ENCODE measurements around the gene URM1. TPM values are rescaled to one million over a fixed set of nuclear protein-coding genes. Genes with fewer than 3 reads are reported as not detected.

URM1 gene
- polyA plus RNA-seq, 4 donors: 56.1 to 83.6 (median 66.0) TPM

DNA sequence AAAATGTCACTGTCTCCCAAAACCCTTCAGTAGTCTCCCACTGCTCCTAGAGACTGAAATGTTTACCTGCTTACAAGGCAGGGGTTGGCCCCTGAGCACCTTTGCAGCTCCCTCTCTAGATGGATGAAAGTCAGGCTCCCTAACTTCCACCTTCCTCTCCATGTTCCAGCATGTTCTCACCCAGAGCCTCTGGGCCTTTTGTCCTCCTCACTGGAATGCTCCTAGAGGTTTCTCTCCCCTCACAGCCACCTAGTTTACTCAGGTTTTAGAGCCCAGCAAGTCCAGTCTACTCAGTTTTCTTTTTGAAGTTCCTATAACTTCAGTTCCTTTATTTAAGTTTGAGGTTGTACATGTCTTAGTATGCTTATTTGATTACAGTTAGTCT is 815 bp upstream of the URM1 start:
- FAIRE-seq (no peak), DNase-seq (no peak)
- H3K27ac ChIP-seq (ENCODE audit: low read depth in 1 of 3, low read length in 2 of 3): peak overlapping the region; percentile 90 to 94 (median 93)
- peaks cover 7 to 16% (median 8%) of the 10 kb centered on the region in 3 donors for H3K4me1 ChIP-seq (ENCODE audit: control insufficient read depth in 3 of 3, insufficient read depth in 2 of 3, low read depth in 1 of 3, low read length in 2 of 3)
- peaks cover 0 to 20% (median 0%) of the 10 kb centered on the region in 3 donors for H3K36me3 ChIP-seq (ENCODE audit: control insufficient read depth in 3 of 3, insufficient read depth in 2 of 3, low read depth in 1 of 3, low read length in 3 of 3)
- H3K27me3 ChIP-seq (ENCODE audit: control insufficient read depth in 3 of 3, insufficient read depth in 3 of 3, low read length in 3 of 3): no peaks in the 10 kb centered on the region
- H3K9me3 ChIP-seq (ENCODE audit: control insufficient read depth in 2 of 2, insufficient read depth in 1 of 2, low read depth in 1 of 2, low read length in 1 of 2): no peaks in the 10 kb centered on the region
- H3K4me3 ChIP-seq (ENCODE audit: low read depth in 1 of 3, low read length in 3 of 3): peak overlapping the region in 2 of 3 donors; percentile 75 to 97

DNA sequence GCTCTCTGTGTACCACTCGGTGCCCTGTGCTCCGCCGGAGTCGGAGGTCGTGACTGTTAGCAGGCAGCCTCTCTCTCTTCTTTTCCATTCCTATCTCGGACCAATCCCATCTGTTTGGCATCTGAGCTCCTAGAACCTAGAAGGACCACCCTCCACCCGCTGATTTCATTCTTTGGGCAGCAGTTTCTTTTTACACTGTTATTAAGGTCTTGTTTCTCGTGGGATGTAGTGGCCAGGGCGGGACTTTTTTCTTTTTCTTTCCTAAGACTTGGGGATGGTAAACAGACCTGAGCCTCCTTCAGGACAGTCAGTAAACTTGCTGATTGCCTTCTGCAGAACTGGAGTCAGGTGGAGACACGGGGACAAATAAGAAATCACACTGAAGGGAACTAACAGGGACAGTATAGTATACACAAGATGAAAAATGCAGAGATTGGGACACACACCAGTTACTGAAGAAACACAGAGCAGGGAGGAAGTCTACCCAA is 500 bp downstream of the URM1 start:
- H3K9me3 ChIP-seq (ENCODE audit: control insufficient read depth in 2 of 2, insufficient read depth in 1 of 2, low read depth in 1 of 2, low read length in 1 of 2): no peaks in the 10 kb centered on the region
- DNase-seq (no peak), FAIRE-seq (no peak)
- H3K4me1 ChIP-seq (ENCODE audit: control insufficient read depth in 3 of 3, insufficient read depth in 2 of 3, low read depth in 1 of 3, low read length in 2 of 3): peaks cover 7 to 15% (median 8%) of the 10 kb centered on the region in 3 donors
- peak overlapping the region; percentile 84 to 93 (median 90) for H3K27ac ChIP-seq (ENCODE audit: low read depth in 1 of 3, low read length in 2 of 3)
- 1% methylated on average over 10 of the region's 10 CpGs for WGBS, 3 donors
- H3K4me3 ChIP-seq (ENCODE audit: low read depth in 1 of 3, low read length in 3 of 3): peak overlapping the region; percentile 72 to 97 (median 74)
- peaks cover 0 to 28% (median 0%) of the 10 kb centered on the region in 3 donors for H3K36me3 ChIP-seq (ENCODE audit: control insufficient read depth in 3 of 3, insufficient read depth in 2 of 3, low read depth in 1 of 3, low read length in 3 of 3)
- H3K27me3 ChIP-seq (ENCODE audit: control insufficient read depth in 3 of 3, insufficient read depth in 3 of 3, low read length in 3 of 3): no peaks in the 10 kb centered on the region

DNA sequence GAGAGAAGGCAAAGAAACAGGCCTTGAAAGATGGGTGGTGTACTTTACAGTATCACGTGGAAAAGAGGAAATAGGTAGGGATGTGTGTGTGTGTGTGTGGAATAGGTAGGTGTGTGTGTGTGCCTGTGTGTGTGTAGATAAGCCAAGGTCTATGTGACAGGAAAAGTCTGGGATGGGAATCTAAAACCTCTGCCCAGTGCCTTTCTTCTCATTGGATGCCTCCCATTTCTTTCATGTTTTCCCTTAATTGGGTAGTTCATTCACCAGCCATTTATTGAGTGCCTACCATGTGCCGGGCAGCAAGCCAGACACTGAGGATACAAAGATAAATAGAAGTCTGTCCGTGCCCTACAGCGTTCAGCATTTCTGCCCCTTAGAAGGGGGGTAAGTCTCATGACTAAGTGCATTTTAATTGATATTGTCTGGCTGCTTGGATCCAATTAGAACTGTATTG is 1.0 kb downstream of the URM1 start:
- peaks cover 7 to 15% (median 8%) of the 10 kb centered on the region in 3 donors for H3K4me1 ChIP-seq (ENCODE audit: control insufficient read depth in 3 of 3, insufficient read depth in 2 of 3, low read depth in 1 of 3, low read length in 2 of 3)
- no peaks in the 10 kb centered on the region for H3K9me3 ChIP-seq (ENCODE audit: control insufficient read depth in 2 of 2, insufficient read depth in 1 of 2, low read depth in 1 of 2, low read length in 1 of 2)
- H3K36me3 ChIP-seq (ENCODE audit: control insufficient read depth in 3 of 3, insufficient read depth in 2 of 3, low read depth in 1 of 3, low read length in 3 of 3): peaks cover 0 to 33% (median 0%) of the 10 kb centered on the region in 3 donors
- no peaks in the 10 kb centered on the region for H3K27me3 ChIP-seq (ENCODE audit: control insufficient read depth in 3 of 3, insufficient read depth in 3 of 3, low read length in 3 of 3)
- WGBS, 3 donors: 3 to 28% (median 14%) methylated on average over 4 of the region's 4 CpGs
- H3K4me3 ChIP-seq (ENCODE audit: low read depth in 1 of 3, low read length in 3 of 3): peak overlapping the region in 2 of 3 donors; percentile 72 to 97
- peak overlapping the region in 2 of 3 donors; percentile 90 to 93 for H3K27ac ChIP-seq (ENCODE audit: low read depth in 1 of 3, low read length in 2 of 3)
- FAIRE-seq (no peak), DNase-seq (peak; percentile 41 to 46)

DNA sequence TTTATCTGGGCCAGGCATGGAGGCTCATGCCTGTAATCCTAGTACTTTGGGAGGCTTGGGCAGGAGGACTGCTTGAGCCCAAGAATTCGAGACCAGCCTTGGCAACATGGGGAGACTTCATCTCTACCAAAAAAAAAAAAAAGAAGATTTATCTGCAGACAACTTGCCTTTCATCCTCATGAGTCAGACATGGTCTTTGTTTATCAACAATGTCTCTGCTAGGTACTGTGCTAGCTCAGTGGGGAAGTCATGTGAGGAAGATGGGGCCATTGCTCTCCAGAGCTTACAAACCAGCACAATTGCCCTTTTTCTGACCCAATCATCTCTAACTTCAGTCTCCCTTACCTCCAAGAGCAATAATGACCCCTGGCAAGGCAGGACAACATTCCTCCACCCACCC is 1.6 kb downstream of the URM1 start:
- Histone ChIP-seq H3K9me3 (ENCODE audit: control insufficient read depth in 2 of 2, insufficient read depth in 1 of 2, low read depth in 1 of 2, low read length in 1 of 2) (no peaks in the 10 kb centered on the region), H3K4me3 (ENCODE audit: low read depth in 1 of 3, low read length in 3 of 3) (no peak overlapping the region), H3K4me1 (ENCODE audit: control insufficient read depth in 3 of 3, insufficient read depth in 2 of 3, low read depth in 1 of 3, low read length in 2 of 3) (peaks cover 7 to 15% (median 8%) of the 10 kb centered on the region in 3 donors), H3K36me3 (ENCODE audit: control insufficient read depth in 3 of 3, insufficient read depth in 2 of 3, low read depth in 1 of 3, low read length in 3 of 3) (peaks cover 0 to 35% (median 0%) of the 10 kb centered on the region in 3 donors), H3K27ac (ENCODE audit: low read depth in 1 of 3, low read length in 2 of 3) (peak overlapping the region in 1 of 3 donors; percentile 90), H3K27me3 (ENCODE audit: control insufficient read depth in 3 of 3, insufficient read depth in 3 of 3, low read length in 3 of 3) (no peaks in the 10 kb centered on the region)
- no peak for DNase-seq
- no peak for FAIRE-seq
- WGBS, 3 donors: 75 to 89% (median 86%) methylated on average over 1 of the region's 1 CpG

DNA sequence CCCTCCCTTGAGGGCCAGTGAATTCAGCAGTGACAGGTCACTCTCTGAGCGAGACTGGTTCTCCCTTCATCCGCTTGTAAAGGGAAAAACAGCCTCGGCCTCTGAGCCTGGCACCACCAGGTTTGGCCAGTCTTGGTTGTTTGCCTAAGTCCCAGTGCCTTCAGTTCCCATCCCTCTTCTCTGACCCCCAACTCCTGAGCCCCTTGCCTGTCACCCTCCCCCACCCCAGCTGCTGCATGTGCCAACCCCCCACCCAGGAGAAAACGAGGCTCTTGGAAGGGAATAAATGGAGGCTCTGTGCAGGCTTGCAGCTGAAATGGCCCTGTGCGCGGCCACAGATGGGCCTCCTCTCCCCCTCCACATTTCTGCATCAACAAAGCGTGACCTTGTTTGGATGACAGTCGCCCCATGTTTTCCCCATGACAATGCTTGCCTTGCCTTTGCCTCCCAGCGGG is 3.1 kb downstream of the URM1 start:
- peaks cover 7 to 15% (median 8%) of the 10 kb centered on the region in 3 donors for H3K4me1 ChIP-seq (ENCODE audit: control insufficient read depth in 3 of 3, insufficient read depth in 2 of 3, low read depth in 1 of 3, low read length in 2 of 3)
- 88 to 90% (median 89%) methylated on average over 9 of the region's 9 CpGs for WGBS, 3 donors
- H3K4me3 ChIP-seq (ENCODE audit: low read depth in 1 of 3, low read length in 3 of 3): no peak overlapping the region
- no peak for FAIRE-seq
- H3K9me3 ChIP-seq (ENCODE audit: control insufficient read depth in 2 of 2, insufficient read depth in 1 of 2, low read depth in 1 of 2, low read length in 1 of 2): no peaks in the 10 kb centered on the region
- H3K27me3 ChIP-seq (ENCODE audit: control insufficient read depth in 3 of 3, insufficient read depth in 3 of 3, low read length in 3 of 3): no peaks in the 10 kb centered on the region
- DNase-seq: no peak
- peaks cover 0 to 48% (median 4%) of the 10 kb centered on the region in 3 donors for H3K36me3 ChIP-seq (ENCODE audit: control insufficient read depth in 3 of 3, insufficient read depth in 2 of 3, low read depth in 1 of 3, low read length in 3 of 3)
- no peak overlapping the region for H3K27ac ChIP-seq (ENCODE audit: low read depth in 1 of 3, low read length in 2 of 3)

DNA sequence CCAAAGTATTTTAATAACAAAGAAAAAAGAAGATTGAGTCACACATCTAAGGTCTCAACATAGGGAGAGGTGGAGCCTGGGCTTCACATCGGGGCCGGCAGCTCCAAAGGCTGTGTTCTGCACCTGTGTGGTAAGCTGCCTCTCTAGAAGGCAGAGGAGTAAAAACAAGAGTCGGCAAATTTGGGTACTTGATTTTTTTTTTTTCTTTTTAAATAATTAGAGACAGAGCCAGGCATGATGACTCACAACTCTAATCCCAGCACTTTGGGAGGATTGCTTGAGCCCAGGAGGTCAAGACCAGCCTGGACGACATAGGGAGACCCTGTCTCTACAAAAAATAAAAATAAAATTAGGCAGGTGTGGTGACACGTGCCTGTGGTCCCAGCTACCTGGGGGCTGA is 4.7 kb downstream of the URM1 start:
- H3K27ac ChIP-seq (ENCODE audit: low read depth in 1 of 3, low read length in 2 of 3): no peak overlapping the region
- FAIRE-seq: no peak
- no peak for DNase-seq
- H3K4me3 ChIP-seq (ENCODE audit: low read depth in 1 of 3, low read length in 3 of 3): no peak overlapping the region
- H3K27me3 ChIP-seq (ENCODE audit: control insufficient read depth in 3 of 3, insufficient read depth in 3 of 3, low read length in 3 of 3): no peaks in the 10 kb centered on the region
- peaks cover 0 to 61% (median 4%) of the 10 kb centered on the region in 3 donors for H3K36me3 ChIP-seq (ENCODE audit: control insufficient read depth in 3 of 3, insufficient read depth in 2 of 3, low read depth in 1 of 3, low read length in 3 of 3)
- H3K4me1 ChIP-seq (ENCODE audit: control insufficient read depth in 3 of 3, insufficient read depth in 2 of 3, low read depth in 1 of 3, low read length in 2 of 3): peaks cover 6 to 12% (median 7%) of the 10 kb centered on the region in 3 donors
- 84 to 91% (median 87%) methylated on average over 5 of the region's 5 CpGs for WGBS, 3 donors
- H3K9me3 ChIP-seq (ENCODE audit: control insufficient read depth in 2 of 2, insufficient read depth in 1 of 2, low read depth in 1 of 2, low read length in 1 of 2): no peaks in the 10 kb centered on the region

DNA sequence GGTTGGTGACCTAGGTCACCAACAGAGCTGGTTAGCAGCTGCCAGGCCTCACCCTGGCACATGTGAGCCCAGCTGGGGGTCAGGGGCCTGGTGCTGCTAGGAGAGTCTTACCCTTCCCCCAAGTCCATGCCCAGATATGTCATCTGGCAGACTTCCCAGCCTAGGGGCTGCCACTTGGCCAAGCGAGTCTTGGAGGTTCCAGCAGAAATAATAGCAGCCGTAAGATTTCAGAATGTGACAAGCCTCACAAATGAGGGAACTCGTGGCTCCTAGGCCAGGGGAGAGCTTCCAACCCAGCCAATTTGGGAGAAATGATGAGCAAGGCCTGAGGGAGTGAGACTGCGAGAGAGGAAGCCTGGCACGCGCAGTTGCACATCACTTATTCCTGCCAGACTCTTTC is 11.1 kb downstream of the URM1 start:
- Histone ChIP-seq H3K36me3 (ENCODE audit: control insufficient read depth in 3 of 3, insufficient read depth in 2 of 3, low read depth in 1 of 3, low read length in 3 of 3) (peaks cover 8 to 87% (median 11%) of the 10 kb centered on the region in 3 donors), H3K4me1 (ENCODE audit: control insufficient read depth in 3 of 3, insufficient read depth in 2 of 3, low read depth in 1 of 3, low read length in 2 of 3) (no peaks in the 10 kb centered on the region), H3K4me3 (ENCODE audit: low read depth in 1 of 3, low read length in 3 of 3) (no peak overlapping the region), H3K27me3 (ENCODE audit: control insufficient read depth in 3 of 3, insufficient read depth in 3 of 3, low read length in 3 of 3) (no peaks in the 10 kb centered on the region), H3K27ac (ENCODE audit: low read depth in 1 of 3, low read length in 2 of 3) (no peak overlapping the region), H3K9me3 (ENCODE audit: control insufficient read depth in 2 of 2, insufficient read depth in 1 of 2, low read depth in 1 of 2, low read length in 1 of 2) (no peaks in the 10 kb centered on the region)
- FAIRE-seq (no peak), DNase-seq (no peak)
- 71 to 88% (median 86%) methylated on average over 6 of the region's 6 CpGs for WGBS, 3 donors

DNA sequence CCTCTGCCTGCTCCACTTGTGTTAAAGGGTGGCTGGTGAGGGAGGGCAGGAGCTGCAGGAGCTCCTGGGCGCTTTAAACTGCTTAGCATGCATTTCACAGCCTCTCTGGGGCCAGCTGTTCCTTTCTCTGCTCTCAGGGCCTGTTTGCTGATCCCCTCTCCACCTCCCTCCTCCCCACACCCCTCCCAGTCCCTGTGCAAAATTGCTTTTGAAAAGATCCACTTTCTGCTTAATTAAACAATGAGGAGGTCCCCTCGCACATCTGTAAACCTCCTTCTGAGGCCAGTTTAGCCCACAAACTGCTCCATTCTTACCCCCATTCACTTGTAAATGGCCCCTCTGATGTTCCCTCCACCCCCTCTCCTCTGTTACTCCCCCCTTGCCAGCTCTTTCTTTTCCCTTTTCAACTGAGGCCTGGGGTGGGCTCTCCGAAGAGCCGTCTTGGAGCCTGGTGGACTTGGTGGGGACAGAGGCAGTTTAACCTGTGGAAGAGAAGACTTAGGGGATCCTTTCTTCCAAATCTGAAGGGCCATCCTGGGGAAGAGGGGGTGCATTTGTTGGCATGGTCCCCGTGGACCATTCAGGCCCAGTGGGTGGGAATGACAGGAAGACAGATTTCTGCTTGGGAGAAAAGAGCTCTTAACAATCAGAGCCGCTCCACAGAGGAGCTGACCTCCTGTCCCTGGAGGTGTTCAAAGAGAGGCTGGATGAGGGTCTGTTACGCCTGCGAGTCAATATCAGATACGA is 12.0 kb downstream of the URM1 start:
- Histone ChIP-seq H3K27ac (ENCODE audit: low read depth in 1 of 3, low read length in 2 of 3) (no peak overlapping the region), H3K9me3 (ENCODE audit: control insufficient read depth in 2 of 2, insufficient read depth in 1 of 2, low read depth in 1 of 2, low read length in 1 of 2) (no peaks in the 10 kb centered on the region), H3K36me3 (ENCODE audit: control insufficient read depth in 3 of 3, insufficient read depth in 2 of 3, low read depth in 1 of 3, low read length in 3 of 3) (peaks cover 8 to 91% (median 20%) of the 10 kb centered on the region in 3 donors), H3K27me3 (ENCODE audit: control insufficient read depth in 3 of 3, insufficient read depth in 3 of 3, low read length in 3 of 3) (no peaks in the 10 kb centered on the region), H3K4me3 (ENCODE audit: low read depth in 1 of 3, low read length in 3 of 3) (no peak overlapping the region), H3K4me1 (ENCODE audit: control insufficient read depth in 3 of 3, insufficient read depth in 2 of 3, low read depth in 1 of 3, low read length in 2 of 3) (no peaks in the 10 kb centered on the region)
- DNase-seq: no peak
- no peak for FAIRE-seq
- 79 to 91% (median 90%) methylated on average over 9 of the region's 9 CpGs for WGBS, 3 donors

Measured in small intestine (tissue), 7 donors.